Measurements from ENCODE around the gene HES2.
"Not testable (repeated sequence)": the region's sequence is repeated elsewhere in the genome, so short reads cannot be mapped to it uniquely, and the experiment has no call there.

The HES2 gene

DNA sequence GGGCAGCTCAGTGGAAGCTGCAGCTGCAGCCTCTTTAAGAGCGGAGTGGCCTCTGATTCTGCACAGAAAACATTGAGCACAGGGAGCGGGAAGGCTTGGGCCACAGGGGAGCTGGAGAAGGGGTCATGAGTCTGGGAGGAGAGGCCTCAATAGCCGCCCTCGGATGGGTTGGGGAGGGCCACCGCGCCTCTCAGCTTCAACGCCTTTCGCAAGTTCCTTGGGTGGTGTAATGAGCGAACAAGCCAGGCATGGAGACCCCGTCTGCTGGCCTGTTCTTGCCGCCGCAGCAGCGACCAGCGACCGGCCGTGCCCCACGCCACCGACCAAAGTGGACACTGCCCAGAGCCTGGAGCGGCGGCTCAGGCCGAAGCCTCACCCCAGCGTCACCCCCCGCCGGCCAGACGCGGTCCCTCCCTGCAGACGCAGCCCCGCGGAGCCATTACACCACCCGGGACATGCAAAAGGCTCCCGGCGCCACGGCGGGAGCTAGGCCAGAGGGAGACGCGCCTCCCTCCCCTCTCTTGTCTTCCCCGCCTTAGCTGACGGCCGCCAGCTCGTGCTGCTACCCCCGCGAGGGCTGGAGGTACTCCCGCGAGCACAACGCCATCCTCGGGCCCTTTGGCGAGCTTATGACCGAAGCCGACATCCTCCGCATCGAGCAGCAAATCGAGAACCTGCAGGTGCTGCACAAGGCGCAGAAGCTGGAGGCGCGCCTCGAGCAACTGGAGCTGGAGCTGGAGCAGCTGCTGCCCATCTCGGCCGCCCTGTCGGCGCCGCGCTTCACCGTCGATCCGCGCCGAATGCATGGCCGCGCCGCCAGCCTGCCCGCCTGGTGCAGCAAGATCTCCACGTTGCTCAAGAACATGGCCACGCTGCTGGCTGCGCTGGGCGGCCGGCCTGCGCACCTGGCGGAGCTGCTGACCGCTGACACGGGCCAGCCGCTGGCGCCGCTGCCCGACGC is 34.5 kb upstream of the HES2 start:
- DNase-seq = not testable (repeated sequence)

DNA sequence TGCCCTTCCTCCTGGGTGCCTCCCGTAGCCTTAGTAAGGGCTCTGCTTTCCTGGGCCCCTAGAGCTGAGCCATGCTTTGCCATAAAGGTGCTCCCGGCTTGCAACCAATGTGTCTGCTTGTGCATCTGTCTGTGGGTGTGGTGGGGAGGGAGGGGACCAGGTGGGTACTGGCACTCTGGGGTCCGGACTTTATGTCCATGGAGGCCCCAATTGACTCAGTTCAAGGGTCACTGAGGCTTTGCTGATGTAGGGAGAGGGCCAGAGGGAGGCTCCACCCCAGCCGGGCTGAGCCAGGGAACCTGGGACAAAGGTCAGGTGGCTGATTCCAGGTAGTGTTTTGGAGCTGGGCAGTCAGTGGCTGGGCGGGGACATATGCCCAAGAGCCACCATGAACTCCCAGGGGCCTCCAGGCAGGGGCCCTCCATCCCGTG is 31.2 kb upstream of the HES2 start:
- no peak for DNase-seq

DNA sequence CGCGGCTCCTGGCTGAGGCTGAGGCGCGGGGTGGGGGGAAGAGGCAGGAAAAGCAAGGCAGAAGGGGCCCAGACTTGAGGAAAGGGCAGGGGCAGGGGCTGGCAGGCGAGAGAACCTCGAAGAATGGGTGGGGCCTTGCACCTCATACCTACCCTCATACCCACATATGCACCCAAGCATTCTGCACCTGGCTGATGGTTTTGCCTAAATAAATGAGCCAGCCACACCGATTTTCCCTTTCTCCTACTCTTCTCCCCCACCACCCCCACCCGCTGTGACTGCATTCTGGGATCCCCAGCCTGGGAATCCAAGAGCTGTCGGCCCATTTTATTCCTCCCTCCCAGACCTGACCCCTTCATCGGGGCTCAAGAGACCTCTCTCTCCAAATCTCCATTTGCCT is 30.8 kb upstream of the HES2 start:
- not testable (repeated sequence) for DNase-seq

DNA sequence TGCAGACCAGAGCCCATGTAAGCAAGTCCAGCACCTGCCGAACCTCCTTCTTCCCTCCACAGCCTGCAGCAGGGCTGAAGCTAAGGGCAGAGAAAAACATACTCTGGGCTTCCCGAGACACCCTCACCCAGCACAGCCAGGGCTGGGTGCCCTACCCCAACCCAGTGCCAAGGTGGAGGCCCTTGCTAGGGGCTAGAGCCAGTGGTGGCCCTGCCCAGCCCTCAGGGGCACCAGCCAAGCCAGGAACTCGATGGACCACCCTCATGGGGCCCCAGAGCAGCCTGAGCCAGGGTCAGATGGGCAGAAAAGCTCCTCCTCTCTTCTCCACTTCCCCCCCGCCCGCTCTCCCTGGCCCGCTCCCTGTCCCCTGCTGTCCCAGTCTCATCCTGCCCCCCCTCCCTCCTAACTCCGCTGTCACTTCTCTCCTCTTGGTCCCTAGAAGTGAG is 30.3 kb upstream of the HES2 start:
- DNase-seq = no peak

DNA sequence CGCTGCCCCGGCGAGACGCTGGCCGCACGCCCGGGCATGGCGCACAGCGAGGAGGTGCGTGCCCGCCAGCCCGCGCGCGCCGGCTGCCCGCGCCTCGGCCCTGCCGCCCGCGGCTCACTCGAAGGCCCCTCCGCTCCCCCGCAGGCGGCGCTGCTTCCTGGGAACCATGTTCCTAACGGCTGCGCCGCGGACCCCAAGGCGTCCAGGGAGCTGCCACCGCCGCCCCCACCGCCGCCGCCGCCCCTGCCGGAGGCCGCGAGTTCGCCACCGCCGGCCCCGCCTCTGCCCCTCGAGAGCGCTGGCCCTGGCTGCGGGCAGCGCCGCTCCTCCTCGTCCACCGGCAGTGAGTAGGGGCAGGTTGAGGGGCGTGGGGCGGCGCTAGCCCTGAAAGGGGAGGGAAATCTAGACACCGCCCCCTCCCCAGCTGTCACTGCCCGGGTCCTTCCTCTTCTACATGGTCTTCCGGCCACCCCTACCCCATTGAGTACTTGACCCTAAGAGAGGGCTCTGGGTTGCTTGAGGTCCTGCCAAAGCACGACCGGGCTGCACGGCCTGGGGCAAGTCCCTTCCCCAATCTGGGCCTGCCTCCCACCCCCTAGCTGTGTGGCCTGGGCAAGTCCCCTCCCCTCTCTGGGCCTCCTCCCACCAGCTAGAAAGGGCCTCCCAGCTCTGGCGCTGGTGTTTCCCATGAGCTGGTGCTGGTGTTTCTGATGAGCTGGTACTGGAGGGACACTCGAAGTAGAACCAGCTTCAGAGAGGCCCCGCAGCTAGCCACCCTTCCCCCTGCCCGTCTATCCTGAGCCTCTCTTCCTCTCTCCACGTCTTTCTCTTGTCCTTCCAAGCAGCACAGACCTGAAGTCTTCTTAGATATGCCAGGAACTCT is 29.3 kb upstream of the HES2 start:
- DNase-seq = peak in 1 of 2 experiments; percentile 68

DNA sequence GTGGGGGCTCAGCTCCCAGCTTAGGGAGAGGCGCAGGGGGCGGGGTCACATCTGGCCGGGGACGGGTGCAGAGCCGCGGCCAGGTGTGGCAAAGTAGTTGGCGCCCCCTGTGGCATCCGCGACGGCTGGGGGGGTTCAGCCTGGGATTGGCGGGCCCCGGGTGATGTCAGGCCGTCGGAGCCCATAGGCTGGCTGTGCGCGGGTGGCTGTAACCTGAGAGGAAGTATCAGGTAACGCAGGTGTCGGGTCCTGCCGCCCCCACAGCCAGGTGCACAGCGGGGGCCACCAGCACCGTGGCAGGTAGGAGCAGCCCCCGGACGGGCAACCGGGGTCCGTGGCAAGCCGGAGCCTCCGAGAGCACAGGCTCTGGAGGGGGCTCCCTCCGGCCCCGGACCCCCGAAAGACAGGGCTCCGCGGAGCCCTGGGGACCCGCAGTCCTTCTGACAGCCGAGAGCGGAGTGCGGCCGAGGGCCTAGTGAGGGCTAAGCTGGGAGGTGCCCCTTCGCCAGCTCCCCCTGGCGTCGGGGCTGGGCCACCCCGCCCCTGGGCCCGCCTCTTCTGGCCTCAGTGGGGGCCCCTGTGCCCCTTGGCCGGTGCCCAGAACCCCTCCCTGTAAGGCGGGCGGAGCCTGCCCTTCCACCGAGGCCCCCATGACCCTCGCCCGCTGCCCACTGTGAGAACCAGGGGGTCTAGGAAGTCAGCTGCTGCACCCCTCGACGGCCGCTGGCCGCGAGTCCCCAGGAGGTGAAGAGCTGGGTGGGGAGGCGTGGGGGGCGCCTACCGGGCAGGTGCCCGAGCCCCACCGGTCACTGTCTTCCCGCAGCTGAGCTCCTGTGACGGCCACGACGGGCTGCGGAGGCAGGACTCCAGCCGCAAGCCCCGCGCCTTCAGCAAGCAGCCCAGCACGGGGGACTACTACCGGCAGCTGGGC is 28.4 kb upstream of the HES2 start:
- DNase-seq = no peak

DNA sequence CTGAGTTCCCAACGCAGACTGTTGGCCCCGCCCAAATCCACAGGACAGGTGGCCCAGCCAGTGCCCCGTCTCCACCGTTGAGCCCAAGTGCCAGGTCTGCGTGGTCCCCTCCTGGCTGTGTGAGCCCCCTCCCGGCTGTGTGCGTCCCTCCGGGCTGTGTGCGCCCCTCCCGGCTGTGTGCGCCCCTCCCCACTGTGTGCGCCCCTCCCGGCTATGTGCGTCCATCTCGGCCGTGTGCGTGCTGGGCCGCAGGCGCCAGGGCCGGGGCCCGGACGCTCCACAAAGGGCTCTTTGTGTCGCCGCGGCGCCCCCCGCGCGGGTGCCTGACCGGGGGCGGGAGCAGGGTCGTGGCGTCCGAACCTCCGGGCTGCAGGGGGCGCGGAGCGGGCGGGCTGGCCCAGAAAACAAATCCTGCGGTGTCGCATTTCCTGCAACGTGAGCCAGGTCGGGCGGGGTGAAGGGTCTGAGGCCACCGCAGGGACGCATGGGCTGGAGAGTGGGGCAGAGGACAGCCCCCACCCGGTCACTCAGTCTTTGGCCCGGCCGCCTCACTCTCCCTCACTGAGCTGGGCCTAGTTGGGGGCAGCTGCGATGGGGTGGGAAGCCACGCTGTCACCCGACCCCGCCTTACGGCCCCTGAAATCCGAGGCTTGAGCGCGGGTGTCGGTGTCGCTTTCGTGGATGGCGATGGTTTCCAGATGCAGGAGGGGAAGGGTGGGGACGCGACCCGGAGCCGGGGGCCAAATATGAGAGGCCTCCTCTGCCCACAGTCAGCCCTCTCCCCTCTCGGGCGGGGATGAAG is 27.5 kb upstream of the HES2 start:
- DNase-seq = no peak

DNA sequence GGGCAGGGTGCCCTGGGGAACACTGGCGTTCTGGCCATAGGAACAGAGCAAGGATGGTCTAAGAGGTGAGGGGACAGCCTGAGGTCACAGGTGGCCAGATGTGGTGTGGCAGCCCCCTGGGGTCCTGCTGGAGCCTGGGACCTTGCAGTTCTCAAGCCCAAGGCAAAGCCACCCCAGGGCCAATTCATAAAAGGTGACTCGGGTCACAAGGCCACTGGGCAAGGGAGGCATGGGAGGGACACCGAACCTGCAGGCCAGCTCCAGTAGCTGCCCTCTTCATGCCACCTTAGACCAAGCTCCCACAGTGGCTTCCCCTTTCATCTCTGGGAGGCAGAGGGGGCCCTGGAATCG is 26.9 kb upstream of the HES2 start:
- no peak for DNase-seq

DNA sequence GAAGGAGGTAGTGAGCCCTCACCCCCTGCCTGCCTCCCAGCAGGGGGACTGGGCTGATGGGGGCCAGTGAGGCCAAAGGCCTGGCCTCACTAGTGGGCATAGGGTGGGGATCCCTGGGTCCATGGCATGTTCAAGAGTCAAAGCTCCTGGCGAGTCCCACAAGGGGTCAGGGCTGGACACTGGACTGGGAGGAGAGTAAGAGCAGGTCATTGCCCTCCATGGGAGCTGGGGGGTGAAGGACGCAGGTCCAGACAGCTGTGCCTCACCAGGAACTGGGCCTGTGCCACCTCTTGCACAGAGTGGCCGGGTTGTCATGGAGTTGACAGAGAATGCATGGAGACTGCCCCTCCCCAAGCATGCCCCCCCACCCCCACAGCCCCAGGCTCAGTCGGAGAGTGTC is 26.2 kb upstream of the HES2 start:
- DNase-seq = not testable (repeated sequence)

DNA sequence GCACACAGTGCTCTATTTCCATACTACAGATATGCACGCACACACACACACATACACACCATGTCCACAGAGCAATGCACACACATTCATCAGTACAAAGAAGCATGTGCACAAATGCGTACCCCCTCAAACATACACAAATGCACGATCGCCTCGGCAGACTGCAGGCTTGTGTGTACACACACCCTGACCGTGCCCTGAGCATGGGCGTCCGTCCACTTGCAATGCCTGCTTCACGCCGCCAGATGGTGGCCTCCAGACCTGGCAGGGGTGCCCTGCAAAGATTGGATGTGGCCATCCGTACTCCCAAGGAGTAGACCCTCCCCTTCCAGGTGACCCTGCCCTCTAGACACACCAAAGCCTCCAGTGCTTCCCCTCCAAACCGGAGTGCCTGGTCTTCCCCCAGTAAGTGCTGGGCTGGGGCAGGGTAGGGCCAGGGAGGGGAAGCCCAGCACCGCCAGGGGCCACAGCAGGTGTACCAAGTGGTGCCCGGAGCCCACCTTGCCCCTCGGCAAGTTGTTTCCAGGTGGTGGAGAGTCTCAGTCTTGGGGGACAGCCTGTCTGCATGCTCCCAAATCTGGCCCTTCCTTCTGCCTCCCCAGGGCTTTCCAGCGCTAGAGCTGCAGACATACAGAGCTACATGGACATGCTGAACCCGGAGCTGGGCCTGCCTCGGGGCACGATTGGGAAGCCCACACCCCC is 25.5 kb upstream of the HES2 start:
- no peak for DNase-seq

DNA sequence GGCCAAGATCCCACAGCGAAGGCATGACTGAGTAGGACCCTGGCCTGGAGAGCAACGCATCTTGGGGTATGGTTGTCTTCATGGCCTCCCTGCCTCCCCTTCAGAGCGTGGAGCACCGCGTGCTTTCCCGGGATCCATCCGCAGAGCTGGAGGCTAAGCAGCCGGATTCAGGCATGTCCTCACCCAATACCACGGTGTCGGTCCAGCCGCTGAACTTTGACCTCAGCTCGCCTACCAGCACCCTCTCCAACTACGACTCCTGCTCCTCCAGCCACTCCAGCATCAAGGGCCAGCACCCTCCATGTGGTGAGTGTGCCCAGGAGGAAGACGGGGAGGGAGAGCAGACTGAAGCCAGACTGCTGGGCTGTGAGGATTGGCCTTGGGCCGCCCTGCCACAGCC is 24.7 kb upstream of the HES2 start:
- DNase-seq = no peak

DNA sequence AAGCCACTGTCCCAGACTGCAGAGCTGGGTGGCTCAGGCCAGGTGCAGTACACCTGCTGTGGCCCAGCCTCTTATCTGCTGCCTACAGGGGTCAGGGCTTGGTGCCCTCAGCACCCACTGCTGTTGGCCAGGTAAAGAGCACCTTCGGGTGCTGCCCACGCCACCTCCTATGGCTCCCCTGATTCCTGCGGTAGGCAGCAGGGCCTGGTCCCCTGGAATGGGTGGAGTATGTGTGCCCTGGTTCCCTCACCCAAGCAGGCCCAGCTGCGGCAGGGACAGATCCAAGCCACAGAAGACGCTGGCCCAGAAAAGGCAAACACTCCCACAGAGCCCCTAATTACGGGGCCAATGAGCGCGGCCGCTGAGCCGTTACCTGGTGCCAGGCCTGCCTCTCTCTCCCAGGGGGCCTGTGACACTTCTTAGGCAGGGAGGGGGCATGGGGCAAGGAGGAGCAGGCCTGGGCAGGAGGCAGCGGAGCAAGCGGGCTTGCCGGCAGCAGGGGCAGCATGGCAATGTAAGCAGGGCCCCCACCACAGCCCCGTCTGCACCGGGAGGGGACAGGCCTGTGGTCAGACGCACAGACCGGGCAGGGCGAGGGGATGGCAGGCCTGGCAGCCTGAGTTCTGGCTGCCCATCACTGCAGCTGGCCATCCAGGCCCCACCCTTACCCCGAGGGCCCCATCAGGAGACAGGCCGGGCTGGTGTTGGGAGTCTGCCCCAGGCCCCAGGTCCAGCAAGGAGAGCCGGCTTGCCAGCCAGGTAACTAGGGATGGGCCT is 23.8 kb upstream of the HES2 start:
- DNase-seq = no peak

DNA sequence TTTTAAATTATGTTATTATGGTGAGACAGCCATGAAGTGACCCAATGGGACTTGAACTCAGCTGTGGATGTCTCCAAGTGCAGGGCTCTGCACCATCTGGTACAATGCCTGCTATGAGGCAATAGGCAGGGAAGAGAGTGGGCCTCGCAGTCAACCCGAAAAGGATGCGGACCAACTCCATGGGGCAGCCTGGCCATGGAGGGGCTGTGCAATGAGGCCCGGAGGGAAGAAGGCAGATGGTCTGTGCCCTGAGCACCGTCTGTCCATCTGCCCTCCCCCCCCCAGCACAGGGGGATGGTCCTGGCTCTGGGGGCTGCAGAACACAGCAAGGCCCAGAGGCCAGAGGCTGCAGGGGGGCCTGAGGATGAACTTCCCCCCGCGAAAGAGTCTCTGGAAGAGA is 21.9 kb upstream of the HES2 start:
- DNase-seq = no peak

DNA sequence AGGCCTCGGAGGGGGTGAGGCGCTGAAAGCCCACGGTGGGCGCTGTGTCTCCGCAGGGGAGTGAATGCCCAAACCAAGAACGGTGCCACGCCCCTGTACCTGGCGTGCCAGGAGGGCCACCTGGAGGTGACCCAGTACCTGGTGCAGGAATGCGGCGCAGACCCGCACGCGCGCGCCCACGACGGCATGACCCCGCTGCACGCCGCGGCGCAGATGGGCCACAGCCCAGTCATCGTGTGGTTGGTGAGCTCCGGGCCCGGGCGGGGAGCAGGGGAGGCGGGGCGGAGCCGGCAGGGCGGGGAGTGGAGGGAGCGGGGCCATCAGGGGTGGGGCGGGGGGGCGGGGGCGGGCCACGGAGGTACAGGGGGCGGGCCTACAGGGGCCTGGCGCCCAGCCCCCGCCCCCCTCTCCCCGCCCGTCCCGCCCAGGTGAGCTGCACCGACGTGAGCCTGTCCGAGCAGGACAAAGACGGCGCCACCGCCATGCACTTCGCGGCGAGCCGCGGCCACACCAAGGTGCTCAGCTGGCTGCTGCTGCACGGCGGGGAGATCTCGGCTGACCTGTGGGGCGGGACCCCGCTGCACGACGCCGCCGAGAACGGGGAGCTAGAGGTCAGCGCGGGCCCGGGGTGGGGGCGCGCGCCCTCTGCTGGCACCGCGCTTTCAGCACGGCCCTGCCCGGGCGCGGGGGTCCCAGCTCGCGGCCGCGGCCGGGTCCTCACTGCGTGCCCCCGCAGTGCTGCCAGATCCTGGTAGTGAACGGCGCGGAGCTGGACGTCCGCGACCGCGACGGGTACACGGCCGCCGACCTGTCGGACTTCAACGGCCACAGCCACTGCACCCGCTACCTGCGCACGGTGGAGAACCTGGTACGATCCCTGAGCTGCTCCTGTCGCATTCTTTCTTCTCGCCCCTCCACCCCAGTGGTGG is 20.7 kb upstream of the HES2 start:
- DNase-seq = peak in 1 of 2 experiments; percentile 19

DNA sequence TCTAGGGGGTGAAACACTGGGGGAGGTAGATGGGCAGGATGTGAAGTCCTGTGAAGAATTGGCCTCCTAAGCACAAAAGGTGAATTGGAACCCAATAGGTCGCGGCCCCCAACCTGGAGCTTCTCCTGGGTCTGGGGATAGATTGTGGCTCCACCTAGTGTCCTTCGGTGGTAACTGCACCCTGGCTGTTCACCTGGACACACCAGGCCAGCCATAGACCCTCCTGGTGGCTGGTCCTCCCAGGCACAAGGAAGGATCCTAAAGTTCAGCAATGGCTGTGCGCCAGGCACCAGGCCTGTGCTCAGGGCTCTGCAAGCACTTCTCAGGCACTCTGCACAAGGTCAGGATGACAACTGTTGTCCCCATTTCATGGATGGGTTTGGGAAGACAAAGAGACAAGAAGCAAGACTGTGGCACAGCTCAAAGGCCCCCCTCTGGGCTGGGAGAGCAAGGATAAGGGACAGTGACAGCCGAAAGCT is 18.4 kb upstream of the HES2 start:
- DNase-seq = peak; percentile 44 to 70

DNA sequence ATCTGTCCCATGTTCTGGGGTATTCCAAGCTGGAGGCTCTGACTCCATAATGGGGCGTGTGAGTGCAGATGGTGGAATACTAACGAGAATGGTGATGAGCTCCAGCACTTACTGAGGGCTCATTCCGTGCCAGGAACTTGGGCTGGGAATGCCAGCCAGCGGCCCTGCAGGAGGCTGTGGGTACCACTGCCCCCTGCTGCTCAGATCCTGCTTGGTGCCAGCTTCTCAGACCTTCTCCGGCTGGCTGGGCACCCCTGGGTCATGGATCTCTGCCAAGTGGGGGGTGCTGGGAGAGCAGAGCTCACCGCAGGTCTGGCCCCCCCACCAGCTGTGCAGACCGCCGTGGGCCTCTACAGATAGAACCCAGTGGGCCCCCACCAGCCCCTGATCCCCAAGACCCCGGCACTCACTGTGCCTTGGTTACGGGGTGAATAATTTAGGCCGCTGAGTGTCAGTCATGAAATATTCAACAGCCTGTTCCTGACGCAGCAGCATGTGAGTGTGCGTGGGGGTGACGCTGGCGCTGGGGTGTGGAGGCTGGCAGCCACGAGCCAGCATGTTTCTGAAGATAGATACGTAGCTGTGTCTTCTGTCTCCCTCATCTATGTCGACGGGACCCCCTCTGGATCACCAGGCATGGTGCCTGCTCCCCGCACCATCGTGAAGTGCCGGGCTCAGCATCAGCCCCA is 17.4 kb upstream of the HES2 start:
- DNase-seq = peak; percentile 92 to 96

DNA sequence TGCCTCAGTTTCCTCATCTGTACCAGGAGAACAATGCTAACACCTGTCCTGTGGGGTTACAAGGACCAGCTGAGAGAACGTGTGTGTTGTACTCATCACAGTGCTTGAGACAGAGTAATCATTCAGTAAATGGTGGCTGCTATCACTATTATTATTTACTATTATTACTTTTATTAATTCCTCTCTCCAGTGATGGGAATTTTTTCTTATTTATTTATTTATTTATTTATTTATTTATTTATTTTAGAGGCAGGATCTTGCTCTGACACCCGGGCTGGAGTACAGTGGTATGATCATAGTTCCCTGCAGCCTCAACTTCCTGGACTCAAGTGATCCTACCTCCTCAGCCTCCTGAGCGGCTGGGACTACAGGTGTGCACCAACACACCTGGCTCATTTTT is 16.6 kb upstream of the HES2 start:
- DNase-seq = not testable (repeated sequence)

DNA sequence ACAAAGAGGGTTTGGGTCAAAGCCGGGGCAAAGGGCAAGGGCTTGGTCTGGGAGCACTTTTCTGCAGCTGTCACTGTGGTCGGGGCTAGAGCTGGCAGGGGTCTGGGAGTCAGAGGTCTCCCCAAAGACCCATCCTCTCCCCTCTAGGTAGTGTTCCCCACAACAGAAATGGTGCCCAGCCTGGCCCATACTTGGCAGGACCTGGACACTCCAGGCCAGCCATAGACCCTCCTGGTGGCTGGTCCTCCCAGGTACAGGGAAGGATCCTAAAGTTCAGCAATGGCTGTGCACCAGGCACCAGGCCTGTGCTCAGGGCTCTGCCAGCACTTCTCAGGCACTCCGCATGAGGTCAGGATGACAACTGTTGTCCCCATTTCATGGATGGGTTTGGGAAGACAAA is 15.8 kb upstream of the HES2 start:
- no peak for DNase-seq
